ENCODE results near the gene SLC17A4. TPM values are rescaled to one million over a fixed set of nuclear protein-coding genes. Genes with fewer than 3 reads are reported as not detected.

SLC17A4 gene
- polyA plus RNA-seq, 2 of the 4 experiments (the other 2 are of a cell fraction) = 0.04 to 0.05 TPM

GRCh38 chr6:25727028-25727427, 27.5 kb upstream of the SLC17A4 start (continued):
- TF ChIP-seq, protein P1, sequence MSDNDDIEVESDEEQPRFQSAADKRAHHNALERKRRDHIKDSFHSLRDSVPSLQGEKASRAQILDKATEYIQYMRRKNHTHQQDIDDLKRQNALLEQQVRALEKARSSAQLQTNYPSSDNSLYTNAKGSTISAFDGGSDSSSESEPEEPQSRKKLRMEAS (IDR thresholded peaks at IDR 0.05) = no peak
- TF ChIP-seq CBX2 (IDR thresholded peaks at IDR 0.05; ENCODE audit: borderline replicate concordance, low read depth) = no peak
- TF ChIP-seq RAD21 (conservative IDR thresholded peaks at IDR 0.05 in 1 of 2, IDR thresholded peaks at IDR 0.05 in 1 of 2) = no peak
- TF ChIP-seq HOXB5 (CRISPR knock-in tag; IDR thresholded peaks at IDR 0.05) = no peak
- no peak for TF ChIP-seq HOXB13 (CRISPR knock-in tag; IDR thresholded peaks at IDR 0.05; ENCODE audit: low read depth)
- TF ChIP-seq NPAS2 (CRISPR knock-in tag; IDR thresholded peaks at IDR 0.05; ENCODE audit: borderline replicate concordance) = no peak
- TF ChIP-seq FOSB (CRISPR knock-in tag; IDR thresholded peaks at IDR 0.05) = no peak

GRCh38 chr6:25730907-25731306, 23.6 kb upstream of the SLC17A4 start:
- H3K4me3 ChIP-seq = no peak overlapping the region
- WGBS (ENCODE audit: missing lambda C conversion rate) = 68% methylated on average over 3 of the region's 3 CpGs
- no peak for TF ChIP-seq EP300 (IDR thresholded peaks at IDR 0.05)
- ChIA-PET CTCF (interaction anchor here (1.1 kb wide), 1 partner anchor 11 kb away, joined by 4 read pairs; no protein-coding TSS in a partner anchor), POLR2A (no interaction called here)
- H3K27ac ChIP-seq = no peak overlapping the region
- H3K4me1 ChIP-seq = no peaks in the 10 kb centered on the region
- H3K4me2 ChIP-seq = no peak overlapping the region
- no peak for FAIRE-seq
- H3K9me3 ChIP-seq = no peaks in the 10 kb centered on the region
- ATAC-seq = no peak
- DNase-seq (ENCODE audit: low read depth in 1 of 2, low spot score in 1 of 2) = no peak

GRCh38 chr6:25731721-25732120, 22.8 kb upstream of the SLC17A4 start:
- POLR2A ChIA-PET = no interaction called here
- DNase-seq (ENCODE audit: low read depth in 1 of 2, low spot score in 1 of 2) (no peak), ATAC-seq (no peak), FAIRE-seq (no peak)
- H3K4me3 ChIP-seq = no peak overlapping the region
- H3K4me1 ChIP-seq = no peaks in the 10 kb centered on the region
- no peak overlapping the region for H3K4me2 ChIP-seq
- CTCF ChIA-PET = interaction anchor here (1.1 kb wide), 1 partner anchor 12 kb away, joined by 4 read pairs; no protein-coding TSS in a partner anchor
- 86% methylated on average over 15 of the region's 15 CpGs for WGBS (ENCODE audit: missing lambda C conversion rate)
- H3K27ac ChIP-seq = no peak overlapping the region
- TF ChIP-seq RARB (CRISPR knock-in tag; IDR thresholded peaks at IDR 0.05) (no peak), KDM1A (IDR thresholded peaks at IDR 0.05; ENCODE audit: low read depth) (no peak), FOSL2 (IDR thresholded peaks at IDR 0.05) (no peak), FOSL2 (CRISPR knock-in tag; IDR thresholded peaks at IDR 0.05) (no peak), MAZ (IDR thresholded peaks at IDR 0.05; ENCODE audit: borderline replicate concordance, low read depth, low read length) (no peak), EP300 (IDR thresholded peaks at IDR 0.05) (no peak), TP53 (CRISPR knock-in tag; IDR thresholded peaks at IDR 0.05) (no peak)
- peaks cover 6% of the 10 kb centered on the region; the same call in 2 of the 3 replicates for H3K9me3 ChIP-seq

DNA sequence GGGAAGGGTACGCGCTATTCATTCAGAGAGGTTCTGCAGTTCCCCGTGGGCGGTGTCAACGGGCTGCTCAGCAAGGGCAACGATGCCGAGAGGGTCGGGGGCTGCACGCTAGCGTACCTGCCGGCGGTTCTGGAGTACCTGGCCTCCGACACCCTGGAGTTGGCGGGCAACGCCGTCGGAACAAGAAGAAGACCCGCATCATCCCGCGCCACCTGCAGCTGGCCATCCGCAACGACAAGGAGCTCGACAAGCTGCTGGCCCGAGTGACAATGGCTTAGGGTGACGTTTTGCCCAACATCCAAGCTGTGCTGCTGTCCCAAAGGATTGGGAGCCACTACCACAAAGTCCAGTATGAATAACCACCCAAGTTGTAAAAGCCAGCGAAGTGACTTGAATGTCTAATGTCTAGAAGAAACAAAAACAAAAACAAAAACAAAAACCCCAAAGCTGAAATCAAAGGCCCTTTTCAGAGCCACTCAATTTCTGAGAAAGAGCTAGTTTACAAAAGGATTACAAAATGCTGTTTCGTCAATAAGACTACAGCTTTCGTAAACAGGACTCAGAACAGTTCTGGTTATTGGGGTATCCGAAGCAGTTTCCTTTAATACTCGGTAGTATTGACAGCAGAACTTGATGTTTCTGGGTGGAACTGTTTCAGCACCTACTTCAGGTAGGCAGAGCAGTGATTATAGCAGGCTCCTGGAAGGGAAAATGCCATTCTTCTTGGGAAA, 21.9 kb upstream of the SLC17A4 start:
- Histone ChIP-seq H3K4me3 (no peak overlapping the region), H3K9me3 (peaks cover 15% of the 10 kb centered on the region; the same call in 2 of the 3 replicates), H3K27ac (no peak overlapping the region), H3K4me2 (no peak overlapping the region), H3K4me1 (no peaks in the 10 kb centered on the region)
- ChIA-PET POLR2A (no interaction called here), CTCF (no interaction called here)
- TF ChIP-seq SMC3 (IDR thresholded peaks at IDR 0.05) (no peak), ELK1 (IDR thresholded peaks at IDR 0.05; ENCODE audit: low read depth, low read length) (no peak), JUN (IDR thresholded peaks at IDR 0.05) (no peak), RCOR1 (IDR thresholded peaks at IDR 0.05; ENCODE audit: low read depth, low read length) (no peak), ZC3H11A (IDR thresholded peaks at IDR 0.05) (no peak), MAFK (IDR thresholded peaks at IDR 0.05; ENCODE audit: partially characterized antibody) (no peak), MAZ (IDR thresholded peaks at IDR 0.05; ENCODE audit: borderline replicate concordance, low read depth, low read length) (no peak), MYC (IDR thresholded peaks at IDR 0.05; ENCODE audit: borderline replicate concordance, low read length) (no peak), RARB (CRISPR knock-in tag; IDR thresholded peaks at IDR 0.05) (no peak), BCL3 (IDR thresholded peaks at IDR 0.05) (no peak), HOXA7 (CRISPR knock-in tag; IDR thresholded peaks at IDR 0.05) (no peak)
- no peak for ATAC-seq
- no peak for FAIRE-seq
- 65% methylated on average over 14 of the region's 30 CpGs for WGBS (ENCODE audit: missing lambda C conversion rate)
- DNase-seq (ENCODE audit: low read depth in 1 of 2, low spot score in 1 of 2) = no peak

Data from A549 (cell line).